Activated naive CD8-positive, alpha-beta T cell (primary cell): Measurements from ENCODE around the gene TRIOBP.
A peak's percentile ranks its signal among the peaks of the same experiment; 100 is the strongest.

ENCODE experiments used
- H3K27ac Mint-ChIP-seq: one replicate; pipeline ENCODE4 v1.8.0; 2021; ENCODE audit warnings: mixed read lengths
- H3K27me3 Mint-ChIP-seq: one replicate; pipeline ENCODE4 v1.8.0; 2021; ENCODE audit warnings: mixed read lengths
- H3K36me3 Mint-ChIP-seq: one replicate; pipeline ENCODE4 v1.8.0; 2021; ENCODE audit warnings: mixed read lengths
- H3K4me1 Mint-ChIP-seq: one replicate; pipeline ENCODE4 v1.8.0; 2021; ENCODE audit warnings: low read depth, mixed read lengths
- H3K4me3 Mint-ChIP-seq: one replicate; pipeline ENCODE4 v1.8.0; 2021; ENCODE audit warnings: mild to moderate bottlenecking, mixed read lengths
- H3K9me3 Mint-ChIP-seq: one replicate; pipeline ENCODE4 v1.8.0; 2021; ENCODE audit warnings: low read depth, mixed read lengths

Gene TRIOBP

GRCh38 chr22:37802310-37803194 is 105.7 kb downstream of the TRIOBP start:
- Mint-ChIP-seq H3K27me3 (peaks cover 20% of the 10 kb centered on the region), H3K36me3 (no peaks in the 10 kb centered on the region), H3K4me1 (peaks cover 29% of the 10 kb centered on the region), H3K27ac (no peak overlapping the region), H3K9me3 (no peaks in the 10 kb centered on the region), H3K4me3 (peak overlapping the region; percentile 79)

- peaks cover 31% of the 10 kb centered on the region for H3K4me1 Mint-ChIP-seq
- peak overlapping the region; percentile 76 for H3K4me3 Mint-ChIP-seq
- peaks cover 21% of the 10 kb centered on the region for H3K27me3 Mint-ChIP-seq
These were observed 106.4 kb downstream of the TRIOBP start for GRCh38 chr22:37803195-37803638.

GRCh38 chr22:37803639-37804351 is 106.9 kb downstream of the TRIOBP start:
- Mint-ChIP-seq H3K27ac (no peak overlapping the region), H3K4me1 (peaks cover 35% of the 10 kb centered on the region), H3K27me3 (peaks cover 22% of the 10 kb centered on the region), H3K36me3 (no peaks in the 10 kb centered on the region), H3K9me3 (no peaks in the 10 kb centered on the region), H3K4me3 (peak overlapping the region; percentile 63)

More at GRCh38 chr22:37803195-37803638, 106.4 kb downstream of the TRIOBP start:
- H3K27ac Mint-ChIP-seq: no peak overlapping the region
- no peaks in the 10 kb centered on the region for H3K9me3 Mint-ChIP-seq
- H3K36me3 Mint-ChIP-seq: no peaks in the 10 kb centered on the region

- H3K4me1 Mint-ChIP-seq: peaks cover 35% of the 10 kb centered on the region
These were observed 107.6 kb downstream of the TRIOBP start for GRCh38 chr22:37804352-37804880.

GRCh38 chr22:37804881-37805809 is 108.3 kb downstream of the TRIOBP start:
- H3K27me3 Mint-ChIP-seq: peaks cover 24% of the 10 kb centered on the region
- peaks cover 37% of the 10 kb centered on the region for H3K4me1 Mint-ChIP-seq
- no peaks in the 10 kb centered on the region for H3K9me3 Mint-ChIP-seq
- H3K27ac Mint-ChIP-seq: no peak overlapping the region
- H3K4me3 Mint-ChIP-seq: peak overlapping the region; percentile 75
- H3K36me3 Mint-ChIP-seq: no peaks in the 10 kb centered on the region

More at GRCh38 chr22:37804352-37804880, 107.6 kb downstream of the TRIOBP start:
- H3K27ac Mint-ChIP-seq: no peak overlapping the region
- H3K27me3 Mint-ChIP-seq: peaks cover 22% of the 10 kb centered on the region
- H3K36me3 Mint-ChIP-seq: no peaks in the 10 kb centered on the region
- H3K9me3 Mint-ChIP-seq: no peaks in the 10 kb centered on the region
- H3K4me3 Mint-ChIP-seq: peak overlapping the region; percentile 63

GRCh38 chr22:37805810-37806277 is 109.0 kb downstream of the TRIOBP start:
- Mint-ChIP-seq H3K27ac (peak overlapping the region; percentile 50), H3K27me3 (peaks cover 24% of the 10 kb centered on the region), H3K4me1 (peaks cover 37% of the 10 kb centered on the region), H3K36me3 (no peaks in the 10 kb centered on the region), H3K4me3 (peak overlapping the region; percentile 75), H3K9me3 (no peaks in the 10 kb centered on the region)

GRCh38 chr22:37806409-37807333 is 109.8 kb downstream of the TRIOBP start:
- no peaks in the 10 kb centered on the region for H3K36me3 Mint-ChIP-seq
- H3K4me1 Mint-ChIP-seq: peaks cover 37% of the 10 kb centered on the region
- peak overlapping the region; percentile 81 for H3K4me3 Mint-ChIP-seq
- no peak overlapping the region for H3K27ac Mint-ChIP-seq
- no peaks in the 10 kb centered on the region for H3K9me3 Mint-ChIP-seq
- H3K27me3 Mint-ChIP-seq: peaks cover 24% of the 10 kb centered on the region

GRCh38 chr22:37807410-37808293 is 110.8 kb downstream of the TRIOBP start, which contains the start of gene GCAT:
TSS of gene GCAT (plus strand) at chr22:37807934. CDS start at chr22:37807968, 34 bp downstream.
- Mint-ChIP-seq H3K27ac (no peak within 1 kb of the TSS), H3K9me3 (no peaks in the 10 kb centered on the region), H3K36me3 (no peaks in the 10 kb centered on the region), H3K4me1 (peaks cover 34% of the 10 kb centered on the region), H3K4me3 (peak within 1 kb of the TSS; percentile 81), H3K27me3 (peaks cover 27% of the 10 kb centered on the region)

- no peaks in the 10 kb centered on the region for H3K9me3 Mint-ChIP-seq
- peak overlapping the region; percentile 81 for H3K4me3 Mint-ChIP-seq
- peaks cover 22% of the 10 kb centered on the region for H3K27me3 Mint-ChIP-seq
- H3K36me3 Mint-ChIP-seq: no peaks in the 10 kb centered on the region
- no peak overlapping the region for H3K27ac Mint-ChIP-seq
- peaks cover 28% of the 10 kb centered on the region for H3K4me1 Mint-ChIP-seq
These were observed 111.4 kb downstream of the TRIOBP start for GRCh38 chr22:37808294-37808657.

- Mint-ChIP-seq H3K36me3 (no peaks in the 10 kb centered on the region), H3K9me3 (no peaks in the 10 kb centered on the region), H3K27ac (no peak overlapping the region), H3K4me1 (peaks cover 25% of the 10 kb centered on the region), H3K27me3 (peaks cover 19% of the 10 kb centered on the region), H3K4me3 (no peak overlapping the region)
These were observed 113.0 kb downstream of the TRIOBP start for GRCh38 chr22:37809672-37810333.

GRCh38 chr22:37811867-37812266 is 115.0 kb downstream of the TRIOBP start:
- Mint-ChIP-seq H3K27me3 (peaks cover 10% of the 10 kb centered on the region), H3K9me3 (no peaks in the 10 kb centered on the region), H3K36me3 (no peaks in the 10 kb centered on the region), H3K4me1 (peaks cover 13% of the 10 kb centered on the region), H3K4me3 (no peak overlapping the region), H3K27ac (no peak overlapping the region)
